Activated CD4-positive, alpha-beta T cell treated with anti-CD3 and anti-CD28 coated beads, Interleukin-2, amount 10 ng/mL, durations not matched to agents 7 days and 5 days (primary cell): ENCODE measurements around the gene BID. TPM values are rescaled to one million over a fixed set of nuclear protein-coding genes. Genes with fewer than 3 reads are reported as not detected.

ENCODE experiments used
- CTCF ChIA-PET: fragments of 350-600 bp; sonication (Branson Sonifier 250); formaldehyde crosslinking; loops from one replicate; lab custom pipeline; 2021; ENCODE audit warnings: antibody characterized with exemption; lab: Charles Lee
- POLR2A ChIA-PET: fragments of 350-600 bp; sonication (Branson Sonifier 250); formaldehyde crosslinking; loops from one replicate; lab custom pipeline; 2021; ENCODE audit warnings: antibody characterized with exemption; lab: Charles Lee
- DNase-seq: peaks from one replicate; pipeline ENCODE4 v3.0.0-alpha.2; 2020
- H3K27ac Mint-ChIP-seq: one replicate; pipeline ENCODE4 v1.8.0; 2021; ENCODE audit warnings: mild to moderate bottlenecking, moderate library complexity, mixed read lengths
- H3K27me3 Mint-ChIP-seq: one replicate; pipeline ENCODE4 v1.8.0; 2021; ENCODE audit warnings: mixed read lengths
- H3K36me3 Mint-ChIP-seq: one replicate; pipeline ENCODE4 v1.8.0; 2021; ENCODE audit warnings: low read depth, mixed read lengths
- H3K4me1 Mint-ChIP-seq: one replicate; pipeline ENCODE4 v1.8.0; 2021; ENCODE audit warnings: mixed read lengths
- H3K4me3 Mint-ChIP-seq: one replicate; pipeline ENCODE4 v1.8.0; 2021; ENCODE audit warnings: mild to moderate bottlenecking, moderate library complexity, mixed read lengths
- H3K9me3 Mint-ChIP-seq: one replicate; pipeline ENCODE4 v1.8.0; 2021; ENCODE audit warnings: mixed read lengths
- total RNA-seq, 2 experiments: library from RNA; stranded (reverse); gene quantifications; one replicate each; pipeline ENCODE4 v1.2.3, GENCODE V29; 2021

The BID gene
- total RNA-seq = 10 to 100 TPM; 32.5 to 39.3 TPM

DNA sequence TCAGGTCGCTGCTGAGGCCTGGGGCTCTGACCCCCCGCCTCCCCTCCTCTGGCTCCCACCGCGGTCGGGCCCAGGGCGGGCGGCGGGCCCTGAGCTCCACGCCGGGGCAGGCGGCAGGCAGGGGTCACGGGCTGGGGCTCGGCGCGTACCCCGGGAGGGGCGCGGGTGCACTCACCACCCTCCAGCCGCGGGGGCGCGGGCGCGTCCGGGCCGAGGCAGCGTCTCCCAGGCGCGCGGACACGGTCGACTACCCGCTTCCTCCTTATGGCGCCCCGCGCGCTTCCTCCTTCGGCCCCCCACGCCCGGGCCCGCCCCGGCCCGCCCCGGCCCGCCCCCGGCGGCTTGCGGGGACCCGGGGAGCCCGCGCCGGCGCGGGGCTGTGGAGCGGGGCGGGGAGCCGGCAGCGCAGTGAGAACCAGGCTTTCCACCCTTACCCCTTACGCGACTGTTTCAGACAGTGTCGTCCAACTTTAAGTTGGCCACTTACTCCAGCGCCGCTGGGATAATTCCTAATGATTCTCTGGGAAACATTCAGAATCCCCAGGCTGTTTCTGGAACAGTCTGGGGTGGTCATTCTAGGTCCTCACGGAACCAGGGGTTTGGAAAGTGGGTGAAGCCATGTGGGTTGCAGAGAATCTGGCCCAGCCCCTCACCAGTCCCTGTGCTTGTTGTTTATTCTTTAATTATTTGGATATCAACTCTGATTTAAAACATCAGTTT lies at the start of gene BID:
BID (minus strand) TSS at position 264 of the 720 bp plus-strand sequence. CDS start 24,353 bp downstream, outside the sequence.
- peaks cover 15% of the 10 kb centered on the region for H3K27me3 Mint-ChIP-seq
- ChIA-PET CTCF (interaction anchor here (1.4 to 1.9 kb wide), 2 partner anchors 11 to 31 kb away, joined by 6 to 7 read pairs; no protein-coding TSS in a partner anchor), POLR2A (no interaction called here)
- peak; percentile 44 for DNase-seq
- H3K36me3 Mint-ChIP-seq = peaks cover 24% of the 10 kb centered on the region
- peaks cover 68% of the 10 kb centered on the region for H3K4me1 Mint-ChIP-seq
- no peaks in the 10 kb centered on the region for H3K9me3 Mint-ChIP-seq
- H3K27ac Mint-ChIP-seq = peak within 1 kb of the TSS; percentile 100
- H3K4me3 Mint-ChIP-seq = peak within 1 kb of the TSS; percentile 81

DNA sequence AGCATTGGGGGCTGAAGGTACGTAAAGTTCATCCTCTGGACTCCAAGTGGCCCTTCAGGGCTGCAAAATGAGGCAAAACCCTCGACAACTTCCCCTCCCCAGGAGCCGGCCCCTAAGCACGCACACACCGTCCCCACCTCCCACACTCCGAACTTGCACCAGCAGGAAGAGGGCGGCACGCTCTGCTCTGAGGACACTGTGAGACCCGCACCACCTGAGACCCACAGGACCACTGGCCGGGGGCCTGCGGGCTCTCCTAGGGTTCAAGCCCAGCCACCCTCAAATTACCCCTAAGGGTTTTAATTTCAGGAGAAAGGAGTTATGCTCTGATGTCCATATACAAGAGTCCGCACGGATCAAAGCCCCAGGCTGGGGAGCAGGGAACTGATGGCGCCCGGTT lies 49.7 kb upstream of the BID start:
- Mint-ChIP-seq H3K4me1 (no peaks in the 10 kb centered on the region), H3K27me3 (no peaks in the 10 kb centered on the region), H3K36me3 (no peaks in the 10 kb centered on the region), H3K27ac (no peak overlapping the region), H3K4me3 (no peak overlapping the region), H3K9me3 (no peaks in the 10 kb centered on the region)
- no peak for DNase-seq
- CTCF ChIA-PET = no interaction called here
- POLR2A ChIA-PET = no interaction called here

- Mint-ChIP-seq H3K36me3 (no peaks in the 10 kb centered on the region), H3K27ac (no peak overlapping the region), H3K27me3 (no peaks in the 10 kb centered on the region), H3K9me3 (no peaks in the 10 kb centered on the region), H3K4me3 (no peak overlapping the region), H3K4me1 (no peaks in the 10 kb centered on the region)
- POLR2A ChIA-PET = no interaction called here
- CTCF ChIA-PET = interaction anchor here (1.3 kb wide), 1 partner anchor 108 kb away, joined by 3 read pairs; no protein-coding TSS in a partner anchor
- no peak for DNase-seq
Observed at GRCh38 chr22:17823226-17823625, 49.0 kb upstream of the BID start.

DNA sequence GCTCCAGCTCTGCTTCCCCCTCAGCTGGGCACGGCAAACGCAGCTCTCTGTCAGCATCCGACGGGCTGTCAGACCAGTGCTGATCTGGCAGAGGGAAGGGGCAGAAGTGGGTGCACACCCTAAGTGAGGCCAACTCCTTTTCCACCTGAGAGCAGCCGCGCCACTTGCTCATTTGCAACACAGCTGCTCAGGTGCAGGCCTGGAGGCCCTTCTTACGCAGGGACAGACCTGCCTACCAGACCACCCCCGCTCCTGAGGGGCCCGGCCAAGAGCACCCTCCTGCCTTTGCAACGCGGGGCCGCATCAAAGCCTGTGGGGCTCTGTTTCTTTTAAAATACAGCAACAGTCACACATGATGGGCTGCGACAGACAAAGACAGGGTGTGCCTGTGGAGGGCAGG lies 47.8 kb upstream of the BID start:
- POLR2A ChIA-PET = no interaction called here
- CTCF ChIA-PET = interaction anchor here (1.0 to 1.3 kb wide), 2 partner anchors 10 to 110 kb away, joined by 3 read pairs; no protein-coding TSS in a partner anchor
- H3K4me3 Mint-ChIP-seq = no peak overlapping the region
- H3K27ac Mint-ChIP-seq = no peak overlapping the region
- no peak for DNase-seq
- no peaks in the 10 kb centered on the region for H3K36me3 Mint-ChIP-seq
- H3K4me1 Mint-ChIP-seq = no peaks in the 10 kb centered on the region
- no peaks in the 10 kb centered on the region for H3K9me3 Mint-ChIP-seq
- no peaks in the 10 kb centered on the region for H3K27me3 Mint-ChIP-seq

DNA sequence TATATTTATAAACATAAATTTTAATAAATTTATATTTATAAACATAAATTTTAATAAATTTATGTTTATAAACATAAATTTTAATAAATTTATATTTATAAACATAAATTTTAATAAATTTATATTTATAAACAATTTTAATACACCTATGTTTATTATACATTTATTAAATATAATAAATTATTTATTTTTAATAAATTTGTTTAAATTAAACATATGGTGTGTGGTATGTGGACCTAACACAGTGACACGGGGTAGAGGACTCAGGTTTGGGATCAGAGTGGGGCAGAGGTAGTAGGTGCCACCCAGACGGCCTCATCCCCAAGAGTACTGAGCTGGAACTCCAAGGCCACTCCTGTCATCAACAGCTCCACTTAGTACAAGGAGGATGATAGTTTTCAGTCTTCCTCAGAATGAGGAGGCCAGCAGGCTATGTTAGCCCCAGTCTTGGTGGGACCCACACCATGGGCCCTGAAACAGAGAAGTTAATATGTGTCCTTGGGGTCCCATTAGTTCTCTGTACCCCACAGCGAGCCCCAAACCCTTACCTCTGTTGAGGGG lies 46.7 kb upstream of the BID start:
- no peak overlapping the region for H3K4me3 Mint-ChIP-seq

DNA sequence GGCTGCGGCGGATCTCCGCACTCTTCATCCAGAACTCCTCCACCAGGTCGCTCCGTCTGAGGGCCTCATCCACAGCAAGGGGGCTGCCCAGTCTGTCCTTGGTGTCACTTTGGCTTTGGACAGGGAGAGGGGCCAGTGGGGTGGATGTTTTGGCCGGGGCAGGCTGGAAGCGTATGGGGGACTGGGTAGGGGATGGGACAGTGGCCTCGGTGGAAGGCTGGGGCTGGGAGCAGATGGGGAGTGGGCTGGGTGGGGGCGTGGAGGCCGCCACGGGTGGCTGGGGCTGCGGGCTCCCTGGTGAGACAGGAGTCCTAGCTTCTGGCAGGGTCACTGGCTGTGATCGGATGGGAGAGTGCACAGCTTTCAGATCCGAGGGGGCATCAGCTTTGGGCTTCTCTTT lies 44.4 kb upstream of the BID start:
- Mint-ChIP-seq H3K27me3 (no peaks in the 10 kb centered on the region), H3K4me1 (no peaks in the 10 kb centered on the region), H3K36me3 (no peaks in the 10 kb centered on the region), H3K27ac (no peak overlapping the region), H3K4me3 (no peak overlapping the region), H3K9me3 (no peaks in the 10 kb centered on the region)
- CTCF ChIA-PET = interaction anchor here (0.7 to 1.2 kb wide), 2 partner anchors 12 to 744 kb away, joined by 3 read pairs; no protein-coding TSS in a partner anchor
- POLR2A ChIA-PET = no interaction called here
- no peak for DNase-seq

More for the DNA sequence above, 46.7 kb upstream of the BID start:
- ChIA-PET CTCF (interaction anchor here (0.5 to 0.7 kb wide), 3 partner anchors 163 to 547 kb away, joined by 3 to 4 read pairs (median 3); no protein-coding TSS in a partner anchor), POLR2A (no interaction called here)
- H3K27ac Mint-ChIP-seq = no peak overlapping the region
- no peak for DNase-seq
- no peaks in the 10 kb centered on the region for H3K36me3 Mint-ChIP-seq
- H3K4me1 Mint-ChIP-seq = no peaks in the 10 kb centered on the region
- no peaks in the 10 kb centered on the region for H3K27me3 Mint-ChIP-seq
- H3K9me3 Mint-ChIP-seq = no peaks in the 10 kb centered on the region

DNA sequence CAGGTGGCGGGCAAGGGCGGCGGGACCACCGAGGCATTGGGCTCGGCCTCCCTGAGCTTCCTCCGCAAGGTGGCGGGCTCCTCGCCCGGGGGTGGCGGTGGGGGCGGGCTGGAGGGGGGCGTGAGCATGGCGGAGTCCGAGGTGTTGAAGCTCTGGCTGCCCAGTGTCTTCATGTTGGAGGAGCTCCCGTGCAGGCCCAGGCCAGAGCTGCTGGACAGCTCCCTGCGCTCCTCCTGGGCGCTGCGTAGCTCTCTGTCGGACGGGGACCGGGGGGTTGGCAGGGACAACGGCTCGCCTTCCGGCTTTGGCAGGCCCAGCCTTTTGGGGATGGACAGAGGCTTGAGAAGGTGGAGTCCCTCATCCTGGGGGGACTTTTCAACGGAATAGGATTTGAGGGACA lies 43.9 kb upstream of the BID start:
- Mint-ChIP-seq H3K9me3 (no peaks in the 10 kb centered on the region), H3K27me3 (no peaks in the 10 kb centered on the region), H3K36me3 (no peaks in the 10 kb centered on the region), H3K4me3 (no peak overlapping the region), H3K27ac (no peak overlapping the region), H3K4me1 (no peaks in the 10 kb centered on the region)
- DNase-seq = no peak
- ChIA-PET CTCF (interaction anchor here (0.7 to 1.2 kb wide), 2 partner anchors 12 to 744 kb away, joined by 3 read pairs; no protein-coding TSS in a partner anchor), POLR2A (no interaction called here)

DNA sequence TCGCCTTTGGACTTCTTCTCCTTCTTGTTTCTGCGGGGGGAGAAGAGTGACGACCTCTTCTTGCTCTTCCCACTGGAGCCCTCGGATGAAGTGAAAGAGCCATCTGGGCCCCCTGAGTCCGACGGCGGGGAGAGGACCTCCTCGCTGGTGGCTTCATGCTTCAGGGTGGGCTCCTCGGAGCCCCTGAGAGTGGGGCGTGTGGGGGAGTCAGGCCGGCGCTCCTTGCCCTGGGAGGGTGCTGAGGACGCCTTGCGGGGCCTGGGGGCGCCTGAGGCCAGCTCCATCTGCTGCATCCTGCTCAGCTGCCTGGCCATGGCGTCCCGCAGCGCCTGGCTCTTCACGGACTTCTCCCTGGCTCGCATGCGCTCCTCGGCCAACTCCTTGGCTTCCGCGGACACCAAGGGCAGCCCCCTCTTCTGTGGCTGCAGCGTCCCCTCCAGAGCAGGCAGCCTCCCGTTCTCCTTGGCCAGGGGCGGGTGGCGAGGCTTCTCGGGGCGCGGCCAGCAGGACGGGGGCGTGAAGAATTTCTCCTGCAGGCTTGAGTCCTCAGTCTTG lies 43.3 kb upstream of the BID start:
- H3K4me3 Mint-ChIP-seq = no peak overlapping the region
- no peaks in the 10 kb centered on the region for H3K4me1 Mint-ChIP-seq
- no peaks in the 10 kb centered on the region for H3K9me3 Mint-ChIP-seq
- H3K36me3 Mint-ChIP-seq = no peaks in the 10 kb centered on the region
- H3K27me3 Mint-ChIP-seq = no peaks in the 10 kb centered on the region
- no peak overlapping the region for H3K27ac Mint-ChIP-seq
- no peak for DNase-seq
- CTCF ChIA-PET = no interaction called here
- POLR2A ChIA-PET = no interaction called here

DNA sequence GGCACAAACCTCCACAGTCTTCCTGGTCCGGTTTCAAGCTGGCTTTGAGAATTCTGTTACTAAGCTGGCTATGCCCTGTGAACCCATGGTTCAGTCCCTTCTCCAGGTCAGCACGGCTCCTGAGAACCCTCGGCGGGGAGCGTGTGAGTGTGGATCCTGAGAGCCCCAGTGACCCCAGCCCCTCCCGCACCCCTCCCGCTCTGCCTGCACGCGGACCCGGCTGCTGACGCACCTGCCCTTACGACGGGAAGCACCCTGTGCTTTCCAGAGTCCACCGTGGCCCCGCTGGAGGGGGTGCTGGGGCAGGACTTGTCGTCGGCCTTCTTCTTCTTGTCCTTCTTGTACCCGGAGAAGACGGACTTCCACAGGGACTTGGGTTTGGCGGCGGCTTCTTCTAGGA lies 42.8 kb upstream of the BID start:
- Mint-ChIP-seq H3K9me3 (no peaks in the 10 kb centered on the region), H3K36me3 (no peaks in the 10 kb centered on the region), H3K4me1 (no peaks in the 10 kb centered on the region), H3K27ac (no peak overlapping the region), H3K27me3 (no peaks in the 10 kb centered on the region), H3K4me3 (no peak overlapping the region)
- POLR2A ChIA-PET = no interaction called here
- DNase-seq = no peak
- CTCF ChIA-PET = no interaction called here

DNA sequence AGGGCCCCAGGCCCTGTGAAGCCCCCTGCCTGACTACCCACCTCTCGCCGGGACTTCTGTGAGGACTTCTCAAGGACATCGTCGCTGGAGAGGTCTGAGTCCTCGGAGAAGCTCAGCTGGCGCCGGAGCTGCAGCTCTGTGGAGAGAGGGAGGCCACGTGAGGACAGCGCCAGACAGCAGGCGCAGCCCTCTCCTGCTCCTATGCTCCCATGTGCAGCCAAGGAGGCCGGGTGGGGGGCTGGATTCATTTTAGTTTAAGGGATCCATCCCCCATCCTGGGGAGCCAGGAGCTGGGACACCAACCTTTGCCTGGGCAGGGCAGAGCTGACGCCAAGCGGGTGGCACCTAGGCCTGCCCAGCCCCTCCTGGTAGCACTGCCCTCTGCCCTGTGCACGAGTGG lies 42.4 kb upstream of the BID start:
- Mint-ChIP-seq H3K9me3 (no peaks in the 10 kb centered on the region), H3K4me1 (no peaks in the 10 kb centered on the region), H3K27me3 (no peaks in the 10 kb centered on the region), H3K27ac (no peak overlapping the region), H3K36me3 (no peaks in the 10 kb centered on the region), H3K4me3 (no peak overlapping the region)
- no peak for DNase-seq
- ChIA-PET POLR2A (no interaction called here), CTCF (no interaction called here)

GRCh38 chr22:17815703-17816254 lies 41.5 kb upstream of the BID start:
- ChIA-PET CTCF (no interaction called here), POLR2A (no interaction called here)
- Mint-ChIP-seq H3K27ac (no peak overlapping the region), H3K4me1 (no peaks in the 10 kb centered on the region), H3K9me3 (no peaks in the 10 kb centered on the region), H3K27me3 (no peaks in the 10 kb centered on the region), H3K4me3 (no peak overlapping the region), H3K36me3 (no peaks in the 10 kb centered on the region)
- no peak for DNase-seq

DNA sequence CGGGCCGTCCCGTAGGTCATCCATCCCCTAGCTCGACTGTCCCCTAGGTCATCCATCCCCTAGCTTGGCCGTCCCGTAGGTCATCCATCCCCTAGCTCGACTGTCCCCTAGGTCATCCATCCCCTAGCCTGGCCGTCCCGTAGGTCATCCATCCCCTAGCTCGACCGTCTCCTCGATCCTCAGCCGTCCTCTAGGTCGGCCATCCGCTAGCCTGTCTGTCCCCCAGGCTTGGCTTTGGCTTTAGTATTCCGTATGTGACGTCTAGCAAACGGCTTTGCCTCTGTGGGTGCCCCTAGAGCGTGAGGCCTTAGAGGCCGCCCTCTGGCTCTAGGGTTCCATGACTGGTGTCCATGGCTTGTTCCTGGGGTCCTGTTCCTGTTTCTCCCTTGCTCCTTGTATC lies 40.6 kb upstream of the BID start:
- ChIA-PET CTCF (interaction anchor here (0.5 to 0.7 kb wide), 2 partner anchors 151 to 273 kb away, joined by 3 read pairs; no protein-coding TSS in a partner anchor), POLR2A (no interaction called here)
- H3K36me3 Mint-ChIP-seq = no peaks in the 10 kb centered on the region
- no peak overlapping the region for H3K27ac Mint-ChIP-seq
- H3K4me3 Mint-ChIP-seq = no peak overlapping the region
- no peaks in the 10 kb centered on the region for H3K9me3 Mint-ChIP-seq
- no peak for DNase-seq
- H3K4me1 Mint-ChIP-seq = no peaks in the 10 kb centered on the region
- no peaks in the 10 kb centered on the region for H3K27me3 Mint-ChIP-seq

GRCh38 chr22:17814084-17814483 lies 39.8 kb upstream of the BID start:
- ChIA-PET CTCF (no interaction called here), POLR2A (no interaction called here)
- H3K4me3 Mint-ChIP-seq = no peak overlapping the region
- no peak overlapping the region for H3K27ac Mint-ChIP-seq
- H3K9me3 Mint-ChIP-seq = no peaks in the 10 kb centered on the region
- no peaks in the 10 kb centered on the region for H3K4me1 Mint-ChIP-seq
- DNase-seq = no peak
- no peaks in the 10 kb centered on the region for H3K27me3 Mint-ChIP-seq
- H3K36me3 Mint-ChIP-seq = no peaks in the 10 kb centered on the region
